Liver (tissue), 9 donors: Measurements from ENCODE around the gene RAC2. TPM values are rescaled to one million over a fixed set of nuclear protein-coding genes. Genes with fewer than 3 reads are reported as not detected.
A peak's percentile ranks its signal among the peaks of the same experiment; 100 is the strongest.

ENCODE experiments used
- DNase-seq: peaks from one replicate; pipeline ENCODE4 v3.0.0-alpha.2; 2017; ENCODE audit warnings: low spot score
- H3K27ac ChIP-seq, 2 donors: one replicate each; pipeline ENCODE4 v1.7.0; 2013; ENCODE audit warnings: inconsistent platforms in 2 of 2, low read length in 2 of 2, control low read depth in 1 of 2, low read depth in 1 of 2, mild to moderate bottlenecking in 1 of 2
- H3K27me3 ChIP-seq, 4 donors: one replicate each; pipeline versions ENCODE4 v1.6.1 to v1.7.0; 2013; ENCODE audit warnings: low read length in 3 of 4, inconsistent platforms in 1 of 4, mild to moderate bottlenecking in 1 of 4, moderate library complexity in 1 of 4; ENCODE audit not compliant: control insufficient read depth in 4 of 4, insufficient read depth in 4 of 4
- H3K36me3 ChIP-seq, 4 donors: one replicate each; pipeline versions ENCODE4 v1.6.1 to v1.7.0; 2013; ENCODE audit warnings: low read length in 3 of 4, mild to moderate bottlenecking in 3 of 4, low read depth in 1 of 4, moderate library complexity in 1 of 4; ENCODE audit not compliant: control insufficient read depth in 4 of 4, insufficient read depth in 3 of 4
- H3K4me1 ChIP-seq, 4 donors: one replicate each; pipeline versions ENCODE4 v1.6.1 to v1.7.0; 2013; ENCODE audit warnings: low read length in 3 of 4, mild to moderate bottlenecking in 3 of 4, moderate library complexity in 1 of 4; ENCODE audit not compliant: control insufficient read depth in 4 of 4, insufficient read depth in 4 of 4
- H3K4me3 ChIP-seq, 3 donors: one replicate each; pipeline versions ENCODE4 v1.6.1 to v1.7.0; 2013; ENCODE audit warnings: low read length in 3 of 3, control low read depth in 1 of 3, low read depth in 1 of 3, mild to moderate bottlenecking in 1 of 3
- H3K9ac ChIP-seq, 2 donors: one replicate each; pipeline ENCODE4 v1.7.0; 2013; ENCODE audit warnings: low read length in 2 of 2, mild to moderate bottlenecking in 2 of 2, moderate library complexity in 2 of 2, control low read depth in 1 of 2, low read depth in 1 of 2
- H3K9me3 ChIP-seq, 4 donors: one replicate each; pipeline versions ENCODE4 v1.6.1 to v1.7.0; 2013; ENCODE audit warnings: low read length in 3 of 4; ENCODE audit not compliant: control insufficient read depth in 4 of 4
- ATF3 ChIP-seq: IDR thresholded peaks from 2 replicates; pipeline ENCODE4 v1.6.1; 2016; ENCODE audit warnings: antibody characterized with exemption
- CTCF ChIP-seq: fragments of 150-350 bp; IDR thresholded peaks from 2 replicates; pipeline ENCODE4 v1.5.1; 2017; ENCODE audit warnings: improper control_type of control experiment, low read depth, low read length; ENCODE audit not compliant: missing input control
- EGR1 ChIP-seq, 2 donors: IDR thresholded peaks; 2 replicates each; pipeline ENCODE4 v1.6.1; 2016 to 2018; ENCODE audit warnings: antibody characterized with exemption in 2 of 2, low read depth in 2 of 2
- FOXA1 ChIP-seq: IDR thresholded peaks from 2 replicates; pipeline ENCODE4 v1.6.1; 2016; ENCODE audit warnings: antibody characterized with exemption
- FOXA2 ChIP-seq: IDR thresholded peaks from 2 replicates; pipeline ENCODE4 v1.6.1; 2016; ENCODE audit warnings: antibody characterized with exemption
- GABPA ChIP-seq, 2 donors: IDR thresholded peaks in 1 of 2; conservative IDR thresholded peaks in 1 of 2; 2 replicates each; pipeline ENCODE4 v1.6.1; 2016; ENCODE audit warnings: antibody characterized with exemption in 2 of 2, mild to moderate bottlenecking in 1 of 2, moderate library complexity in 1 of 2
- HNF4A ChIP-seq, 2 donors: conservative IDR thresholded peaks; 2 replicates each; pipeline ENCODE4 v1.6.1; 2016; ENCODE audit warnings: antibody characterized with exemption in 2 of 2, mild to moderate bottlenecking in 2 of 2
- HNF4G ChIP-seq: IDR thresholded peaks from 2 replicates; pipeline ENCODE4 v1.6.1; 2016; ENCODE audit warnings: antibody characterized with exemption
- JUND ChIP-seq, 2 donors: IDR thresholded peaks; 2 replicates each; pipeline ENCODE4 v1.6.1; 2016; ENCODE audit warnings: antibody characterized with exemption in 2 of 2
- MAX ChIP-seq: IDR thresholded peaks from 2 replicates; pipeline ENCODE4 v1.6.1; 2016; ENCODE audit warnings: antibody characterized with exemption
- NR2F2 ChIP-seq: IDR thresholded peaks from 2 replicates; pipeline ENCODE4 v1.6.1; 2016; ENCODE audit warnings: antibody characterized with exemption
- RAD21 ChIP-seq, 2 donors: IDR thresholded peaks; 2 replicates each; pipeline ENCODE4 v1.6.1; 2016; ENCODE audit warnings: antibody characterized with exemption in 2 of 2, mild to moderate bottlenecking in 2 of 2
- REST ChIP-seq: IDR thresholded peaks from 2 replicates; pipeline ENCODE4 v1.6.1; 2016; ENCODE audit warnings: antibody characterized with exemption, mild to moderate bottlenecking
- RXRA ChIP-seq, 2 donors: IDR thresholded peaks; 2 replicates each; pipeline ENCODE4 v1.6.1; 2017 to 2018; ENCODE audit warnings: antibody characterized with exemption in 2 of 2, mild to moderate bottlenecking in 1 of 2
- SP1 ChIP-seq: IDR thresholded peaks from 2 replicates; pipeline ENCODE4 v1.6.1; 2018; ENCODE audit warnings: antibody characterized with exemption, mild to moderate bottlenecking
- TAF1 ChIP-seq: conservative IDR thresholded peaks from 2 replicates; pipeline ENCODE4 v1.6.1; 2016; ENCODE audit warnings: antibody characterized with exemption, mild to moderate bottlenecking
- YY1 ChIP-seq: IDR thresholded peaks from 2 replicates; pipeline ENCODE4 v1.6.1; 2016; ENCODE audit warnings: antibody characterized with exemption, mild to moderate bottlenecking
- ZBTB33 ChIP-seq: IDR thresholded peaks from 2 replicates; pipeline ENCODE4 v1.6.1; 2016; ENCODE audit warnings: antibody characterized with exemption
- WGBS: extraction: QIAGEN DNeasy Blood & Tissue Kit; methylation state at CpG from one replicate; pipeline ENCODE4 v1.1.7; 2013; 5-methylcytosine and 5-hydroxymethylcytosine counted together
- polyA plus RNA-seq, 2 donors: library from polyadenylated mRNA; stranded (reverse) in 1 of 2; unstranded in 1 of 2; fragments of 200-250 nt in 1 of 2; fragments of >200 nt in 1 of 2; fragmentation: Nextera tagmentation in 1 of 2; extraction: Ambion mirVana in 1 of 2; gene quantifications; one replicate each; pipeline versions ENCODE4 v1.2.1 to v1.2.3, GENCODE V29; 2013 to 2015
- total RNA-seq, 2 donors: library from RNA; depleted of rRNA; stranded (reverse); fragments of >200 nt; gene quantifications; one replicate each; pipeline ENCODE4 v1.2.3, GENCODE V29; 2014
- donor health status: healthy.
- donor health status: healthy.
- donor health status: healthy.
- donor health status: healthy.
- donor health status: healthy.

The RAC2 gene
- total and polyA plus RNA-seq, 4 donors, result 4.0 to 15.0 (median 7.4) TPM

- Histone ChIP-seq H3K4me1 (peaks cover 9 to 32% (median 19%) of the 10 kb centered on the region in 4 donors), H3K4me3 (no peak overlapping the region), H3K36me3 (no peaks in the 10 kb centered on the region), H3K27me3 (no peaks in the 10 kb centered on the region), H3K27ac (peak overlapping the region; percentile 62 to 80), H3K9ac (no peak overlapping the region), H3K9me3 (no peaks in the 10 kb centered on the region)
- WGBS, result 23% methylated on average over 17 of the region's 17 CpGs
- no peak for TF ChIP-seq RAD21 (IDR thresholded peaks at IDR 0.05)
- peak; percentile 46 for TF ChIP-seq REST
- peak; percentile 70 for TF ChIP-seq MAX
- TF ChIP-seq FOXA1, result no peak
- TF ChIP-seq SP1, result peak; percentile 72
- peak; percentile 47 to 49 for TF ChIP-seq JUND (IDR thresholded peaks at IDR 0.05)
- TF ChIP-seq CTCF, result no peak
- peak; percentile 34 for TF ChIP-seq FOXA2
- TF ChIP-seq RXRA (IDR thresholded peaks at IDR 0.05), result peak; percentile 41 to 74
- TF ChIP-seq YY1, result peak; percentile 52
- peak; percentile 55 to 73 for TF ChIP-seq HNF4A (conservative IDR thresholded peaks at IDR 0.05)
- TF ChIP-seq GABPA (IDR thresholded peaks at IDR 0.05 in 1 of 2, conservative IDR thresholded peaks at IDR 0.05 in 1 of 2), result no peak
- no peak for TF ChIP-seq TAF1
- no peak for TF ChIP-seq ATF3
- no peak for TF ChIP-seq EGR1 (IDR thresholded peaks at IDR 0.05; ENCODE audit: low read depth in 2 of 2)
- TF ChIP-seq HNF4G, result no peak
- no peak for TF ChIP-seq ZBTB33
- peak; percentile 89 for TF ChIP-seq NR2F2
- DNase-seq, result no peak
These were observed 65.5 kb downstream of the RAC2 start for GRCh38 chr22:37178350-37179125.
